Thymus (tissue), 11 donors: Measurements from ENCODE around the gene CAMTA1. TPM values are rescaled to one million over a fixed set of nuclear protein-coding genes. Genes with fewer than 3 reads are reported as not detected.

Source experiments
- DNase-seq, 9 donors: peaks; one replicate each; pipeline ENCODE4 v3.0.0-alpha.2; 2013; ENCODE audit warnings: low spot score in 9 of 9, low read depth in 6 of 9, missing footprints in 1 of 9
- H3K27ac ChIP-seq, 2 donors: one replicate each; pipeline ENCODE4 v1.5.1; 2013; ENCODE audit warnings: control low read depth in 1 of 2, low read depth in 1 of 2, low read length in 1 of 2, mild to moderate bottlenecking in 1 of 2, moderate library complexity in 1 of 2
- H3K27me3 ChIP-seq, 2 donors: one replicate each; pipeline ENCODE4 v1.5.1; 2013; ENCODE audit warnings: low read length in 1 of 2; ENCODE audit not compliant: control insufficient read depth in 2 of 2, insufficient read depth in 1 of 2
- H3K36me3 ChIP-seq, 2 donors: one replicate each; pipeline ENCODE4 v1.5.1; 2013; ENCODE audit warnings: low read length in 1 of 2, mild to moderate bottlenecking in 1 of 2, moderate library complexity in 1 of 2; ENCODE audit not compliant: control insufficient read depth in 2 of 2, insufficient read depth in 2 of 2
- H3K4me1 ChIP-seq, 2 donors: one replicate each; pipeline ENCODE4 v1.5.1; 2013; ENCODE audit warnings: low read length in 2 of 2; ENCODE audit not compliant: control insufficient read depth in 2 of 2, insufficient read depth in 2 of 2
- H3K4me3 ChIP-seq, 2 donors: one replicate each; pipeline ENCODE4 v1.5.1; 2013; ENCODE audit warnings: low read length in 2 of 2, control low read depth in 1 of 2, mild to moderate bottlenecking in 1 of 2
- H3K9me3 ChIP-seq, 2 donors: one replicate each; pipeline ENCODE4 v1.5.1; 2013; ENCODE audit warnings: low read length in 1 of 2, mild to moderate bottlenecking in 1 of 2; ENCODE audit not compliant: control insufficient read depth in 2 of 2, insufficient read depth in 1 of 2
- WGBS: extraction: QIAGEN DNeasy Blood & Tissue Kit; methylation state at CpG from one replicate; pipeline ENCODE4 v1.1.7; 2013; 5-methylcytosine and 5-hydroxymethylcytosine counted together
- polyA plus RNA-seq: library from polyadenylated mRNA; stranded (reverse); fragments of 200-250 nt; gene quantifications from one replicate; pipeline ENCODE4 v1.2.3, GENCODE V29; 2013
- total RNA-seq: library from RNA; stranded (reverse); fragments of 120-200 nt; gene quantifications from one replicate; pipeline ENCODE4 v1.2.4, GENCODE V29; 2013
- donor health status: healthy.

Gene CAMTA1
- total and polyA plus RNA-seq, 2 donors, result 32.0 to 158 TPM

DNA sequence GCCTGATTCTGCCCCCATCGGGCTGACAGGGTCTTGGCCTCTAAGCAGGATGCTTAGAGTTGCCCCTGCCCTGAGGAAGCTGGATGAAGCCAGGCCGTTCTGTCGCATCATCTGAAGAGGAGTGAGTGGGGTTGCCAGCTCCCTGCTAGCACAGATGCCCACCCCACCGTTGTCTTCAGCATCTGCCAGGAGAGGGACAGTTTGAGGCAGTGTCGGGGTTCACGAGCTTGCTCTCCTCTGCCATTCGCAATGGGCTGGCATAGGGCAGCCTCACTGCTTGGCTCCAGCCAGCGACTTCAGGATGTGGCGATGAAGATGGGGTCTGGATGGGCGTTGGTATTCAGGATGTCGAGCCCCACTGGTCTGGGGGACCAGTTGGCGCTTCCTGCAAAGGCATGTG lies 840.1 kb downstream of the CAMTA1 start:
- Histone ChIP-seq H3K4me3 (no peak overlapping the region), H3K9me3 (no peaks in the 10 kb centered on the region), H3K36me3 (no peaks in the 10 kb centered on the region), H3K27me3 (no peaks in the 10 kb centered on the region), H3K4me1 (no peaks in the 10 kb centered on the region), H3K27ac (no peak overlapping the region)
- no peak for DNase-seq
- WGBS, result 91% methylated on average over 12 of the region's 12 CpGs

- 90% methylated on average over 4 of the region's 4 CpGs for WGBS
- Histone ChIP-seq H3K4me1 (no peaks in the 10 kb centered on the region), H3K27me3 (peaks cover 0 to 14% of the 10 kb centered on the region in 2 donors)
Observed at GRCh38 chr1:7628273-7628672, 843.0 kb downstream of the CAMTA1 start.

GRCh38 chr1:7629011-7629410 lies 843.8 kb downstream of the CAMTA1 start:
- 91% methylated on average over 8 of the region's 8 CpGs for WGBS
- H3K36me3 ChIP-seq, result no peaks in the 10 kb centered on the region
- H3K9me3 ChIP-seq, result no peaks in the 10 kb centered on the region
- DNase-seq, result no peak
- no peak overlapping the region for H3K27ac ChIP-seq
- no peaks in the 10 kb centered on the region for H3K4me1 ChIP-seq
- H3K4me3 ChIP-seq, result no peak overlapping the region
- H3K27me3 ChIP-seq, result peaks cover 0 to 14% of the 10 kb centered on the region in 2 donors

More at GRCh38 chr1:7628273-7628672, 843.0 kb downstream of the CAMTA1 start:
- no peaks in the 10 kb centered on the region for H3K9me3 ChIP-seq
- DNase-seq, result no peak
- no peaks in the 10 kb centered on the region for H3K36me3 ChIP-seq
- H3K4me3 ChIP-seq, result no peak overlapping the region
- H3K27ac ChIP-seq, result no peak overlapping the region

DNA sequence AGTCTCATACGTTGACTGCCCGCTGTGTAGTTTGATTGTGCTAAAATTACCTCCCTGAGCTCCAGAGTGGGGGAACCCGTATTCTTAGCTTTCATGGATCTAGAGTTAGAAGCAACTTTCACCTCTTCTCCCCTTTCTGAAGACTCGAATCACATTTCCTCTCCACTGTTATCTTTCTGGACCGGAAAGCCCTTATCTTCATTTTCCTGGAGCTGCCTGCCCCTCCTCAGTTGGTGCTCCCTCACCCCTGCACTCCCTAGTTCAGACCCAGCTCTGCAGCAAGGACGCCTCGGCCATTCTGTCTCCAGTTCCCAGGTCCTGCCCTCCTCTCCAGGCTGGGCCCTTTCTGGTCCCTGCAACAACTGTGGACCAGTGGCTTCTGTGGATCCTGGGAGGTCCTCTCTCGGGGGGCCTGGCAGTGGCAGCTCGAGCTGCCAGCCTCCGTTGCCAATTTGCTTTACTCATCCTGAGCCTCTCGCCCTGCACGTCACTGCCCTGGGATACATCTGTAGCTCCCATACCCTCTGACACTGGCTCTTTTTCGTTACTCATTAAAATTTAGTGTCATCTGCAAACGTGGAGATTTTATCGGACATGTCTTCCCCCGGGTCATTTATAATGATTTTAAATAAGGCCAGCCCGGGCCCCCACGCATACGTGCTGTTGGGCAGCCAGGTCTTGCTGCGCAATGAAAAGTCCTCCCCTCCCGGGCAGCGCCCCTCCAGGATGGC lies 844.4 kb downstream of the CAMTA1 start:
- H3K27me3 ChIP-seq, result peaks cover 0 to 14% of the 10 kb centered on the region in 2 donors
- no peak for DNase-seq
- H3K27ac ChIP-seq, result no peak overlapping the region
- no peaks in the 10 kb centered on the region for H3K9me3 ChIP-seq
- 93% methylated on average over 22 of the region's 22 CpGs for WGBS
- H3K4me1 ChIP-seq, result no peaks in the 10 kb centered on the region
- no peak overlapping the region for H3K4me3 ChIP-seq
- H3K36me3 ChIP-seq, result no peaks in the 10 kb centered on the region

DNA sequence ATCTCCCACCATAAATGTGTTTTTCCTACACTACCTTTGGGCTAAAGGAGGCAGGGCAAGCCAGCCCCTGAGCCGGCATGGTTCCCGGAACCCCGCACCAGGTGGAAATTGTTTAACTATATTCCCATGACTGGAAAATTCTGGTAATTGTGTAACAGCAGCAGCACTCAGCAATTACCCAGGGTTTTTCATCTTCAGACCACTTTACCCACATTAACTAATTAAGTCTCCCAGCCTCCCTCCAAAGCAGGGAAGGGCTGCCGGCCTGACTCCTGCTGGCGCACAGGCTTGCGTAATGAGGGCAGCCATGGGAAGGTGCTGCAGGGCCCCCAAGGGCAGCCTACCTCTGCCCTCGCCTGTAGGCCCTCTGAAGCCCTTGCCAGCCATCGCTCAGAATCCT lies 845.1 kb downstream of the CAMTA1 start:
- 93% methylated on average over 8 of the region's 8 CpGs for WGBS
- Histone ChIP-seq H3K4me1 (no peaks in the 10 kb centered on the region), H3K4me3 (no peak overlapping the region), H3K27me3 (peaks cover 0 to 14% of the 10 kb centered on the region in 2 donors), H3K9me3 (no peaks in the 10 kb centered on the region), H3K27ac (no peak overlapping the region), H3K36me3 (no peaks in the 10 kb centered on the region)
- DNase-seq, result no peak

GRCh38 chr1:7632176-7632575 lies 846.9 kb downstream of the CAMTA1 start:
- H3K27me3 ChIP-seq, result peaks cover 0 to 14% of the 10 kb centered on the region in 2 donors
- H3K9me3 ChIP-seq, result no peaks in the 10 kb centered on the region
- 16% methylated on average over 16 of the region's 16 CpGs for WGBS
- DNase-seq, result no peak
- H3K4me1 ChIP-seq, result no peaks in the 10 kb centered on the region
- no peaks in the 10 kb centered on the region for H3K36me3 ChIP-seq
- H3K27ac ChIP-seq, result no peak overlapping the region
- H3K4me3 ChIP-seq, result no peak overlapping the region

DNA sequence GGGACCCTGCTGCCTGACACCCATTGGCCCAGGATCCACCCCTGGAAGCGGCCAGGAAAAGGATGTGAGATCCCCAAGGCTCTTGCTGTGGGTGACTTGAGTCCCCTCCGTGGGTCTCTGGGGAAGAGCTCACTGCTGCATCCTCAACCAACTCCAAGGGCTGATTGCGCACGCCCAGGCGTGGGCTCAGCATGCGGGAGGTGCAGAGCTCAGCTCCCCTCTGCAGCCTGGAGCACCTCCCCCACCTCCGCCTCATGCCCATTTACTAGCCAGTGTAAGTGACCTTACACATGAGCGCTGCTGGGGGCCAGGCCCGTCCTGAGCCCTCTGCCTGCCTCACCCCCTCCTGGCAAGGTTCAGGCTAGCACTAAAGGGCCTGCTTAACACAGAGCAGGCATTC lies 847.4 kb downstream of the CAMTA1 start:
- H3K36me3 ChIP-seq, result no peaks in the 10 kb centered on the region
- DNase-seq, result no peak
- no peak overlapping the region for H3K27ac ChIP-seq
- no peak overlapping the region for H3K4me3 ChIP-seq
- peaks cover 0 to 14% of the 10 kb centered on the region in 2 donors for H3K27me3 ChIP-seq
- no peaks in the 10 kb centered on the region for H3K4me1 ChIP-seq
- H3K9me3 ChIP-seq, result no peaks in the 10 kb centered on the region
- 82% methylated on average over 9 of the region's 9 CpGs for WGBS

DNA sequence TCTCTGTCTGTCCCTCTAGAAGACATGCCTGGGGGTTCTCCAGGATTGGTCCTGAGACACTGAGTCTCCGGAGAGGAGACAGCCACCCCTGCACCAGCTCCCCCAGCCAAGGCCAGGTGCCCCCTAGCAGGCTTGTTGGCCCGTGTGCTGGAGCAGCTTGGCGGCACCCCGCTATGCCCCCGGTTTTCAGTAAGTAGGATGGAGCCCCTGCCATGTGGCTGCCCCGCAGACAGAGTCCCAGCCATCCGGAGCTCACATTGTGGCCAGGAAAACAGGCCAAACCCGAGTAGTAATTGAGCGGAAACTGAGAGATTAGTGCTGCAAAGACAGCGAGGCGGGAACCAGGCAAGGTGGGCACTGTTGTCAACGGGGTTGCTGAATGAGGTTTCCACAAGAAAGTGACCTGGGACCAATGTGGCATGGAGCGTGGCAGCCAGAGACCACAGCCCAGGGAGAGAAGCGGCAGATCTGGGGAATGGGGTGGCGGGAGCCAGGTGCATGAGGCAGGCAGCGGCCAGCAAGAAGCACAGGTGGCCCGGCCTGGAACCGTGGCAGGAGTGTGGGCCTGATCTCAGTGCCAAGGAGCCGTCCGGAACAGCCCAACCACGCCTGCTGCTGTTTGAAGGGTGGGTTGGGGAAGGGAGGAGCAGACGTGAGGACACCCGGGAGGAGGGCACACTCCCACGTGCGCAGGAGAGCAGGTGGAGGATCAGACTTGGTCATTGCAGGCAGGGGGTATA lies 848.4 kb downstream of the CAMTA1 start:
- Histone ChIP-seq H3K4me3 (no peak overlapping the region), H3K27me3 (peaks cover 0 to 14% of the 10 kb centered on the region in 2 donors), H3K36me3 (no peaks in the 10 kb centered on the region), H3K4me1 (no peaks in the 10 kb centered on the region), H3K9me3 (no peaks in the 10 kb centered on the region), H3K27ac (no peak overlapping the region)
- 91% methylated on average over 25 of the region's 25 CpGs for WGBS
- no peak for DNase-seq

- no peaks in the 10 kb centered on the region for H3K9me3 ChIP-seq
- 43% methylated on average over 13 of the region's 13 CpGs for WGBS
- DNase-seq, result no peak
Observed at GRCh38 chr1:7634546-7635240, 849.4 kb downstream of the CAMTA1 start.

More at GRCh38 chr1:7634546-7635240, 849.4 kb downstream of the CAMTA1 start:
- Histone ChIP-seq H3K4me3 (no peak overlapping the region), H3K27me3 (peaks cover 0 to 14% of the 10 kb centered on the region in 2 donors), H3K27ac (no peak overlapping the region), H3K4me1 (no peaks in the 10 kb centered on the region), H3K36me3 (no peaks in the 10 kb centered on the region)
